CD4-positive, alpha-beta T cell treated with Interleukin-21 for 1 hour (primary cell): ENCODE results near the gene MAG.

Experiments
- DNase-seq: peaks from one replicate; pipeline ENCODE4 v3.0.0-alpha.2; 2020

The MAG gene

GRCh38 chr19:35265126-35265899 is 26.6 kb upstream of the MAG start:
- DNase-seq, result no peak

GRCh38 chr19:35265900-35266519 is 26.0 kb upstream of the MAG start:
- no peak for DNase-seq

- DNase-seq, result no peak
Measured at GRCh38 chr19:35266520-35267352, 25.2 kb upstream of the MAG start.

- DNase-seq, result no peak
Measured at GRCh38 chr19:35267353-35267817, 24.6 kb upstream of the MAG start.

- peak; percentile 76 for DNase-seq
Measured at GRCh38 chr19:35267818-35268535, 24.0 kb upstream of the MAG start.

- peak; percentile 66 for DNase-seq
Measured at GRCh38 chr19:35268536-35269437, 23.2 kb upstream of the MAG start, which contains the start of gene USF2. Gene USF2, plus strand, starts transcription at chr19:35268962. Its CDS starts 140 bp downstream, at chr19:35269102.

- DNase-seq, result peak; percentile 84
Measured at GRCh38 chr19:35269438-35270117, 22.4 kb upstream of the MAG start.

- no peak for DNase-seq
Measured at GRCh38 chr19:35270381-35270811, 21.6 kb upstream of the MAG start.

GRCh38 chr19:35271546-35271945 is 20.4 kb upstream of the MAG start:
- DNase-seq, result no peak

- DNase-seq, result no peak
Measured at GRCh38 chr19:35272122-35272719, 19.7 kb upstream of the MAG start.

GRCh38 chr19:35272954-35273649 is 18.9 kb upstream of the MAG start:
- no peak for DNase-seq

GRCh38 chr19:35273686-35274259 is 18.2 kb upstream of the MAG start:
- DNase-seq, result no peak

GRCh38 chr19:35274323-35274722 is 17.6 kb upstream of the MAG start:
- DNase-seq, result no peak

GRCh38 chr19:35276706-35277281 is 15.2 kb upstream of the MAG start:
- no peak for DNase-seq

GRCh38 chr19:35278578-35279284 is 13.2 kb upstream of the MAG start:
- no peak for DNase-seq

- DNase-seq, result no peak
Measured at GRCh38 chr19:35279374-35279773, 12.6 kb upstream of the MAG start.

- no peak for DNase-seq
Measured at GRCh38 chr19:35279985-35280821, 11.8 kb upstream of the MAG start.

GRCh38 chr19:35281303-35281702 is 10.7 kb upstream of the MAG start:
- no peak for DNase-seq
